Measurements from ENCODE around the gene TMEM181.
"Not testable (repeated sequence)": the region's sequence is repeated elsewhere in the genome, so short reads cannot be mapped to it uniquely, and the experiment has no call there.

TMEM181 gene

GRCh38 chr6:158655569-158656450, 95.9 kb downstream of the TMEM181 start:
- Histone ChIP-seq H3K4me3 (ENCODE audit: insufficient read depth, low read length, poor library complexity, severe bottlenecking) (no peak overlapping the region), H2AFZ (ENCODE audit: low read depth, low read length, severe bottlenecking) (no peak overlapping the region), H3F3A (ENCODE audit: insufficient read depth) (no peaks in the 10 kb centered on the region), H3K79me2 (ENCODE audit: insufficient read depth, low read length) (no peaks in the 10 kb centered on the region), H3K4me2 (ENCODE audit: low read depth, low read length, poor library complexity, severe bottlenecking) (no peak overlapping the region), H3K9me2 (replicated peaks; ENCODE audit: insufficient read depth, low read length) (no peaks in the 10 kb centered on the region), H4K20me1 (ENCODE audit: low read depth, low read length) (no peaks in the 10 kb centered on the region), H3K9ac (ENCODE audit: low read length) (no peak overlapping the region), H3K9me3 (ENCODE audit: insufficient read depth, low read length) (no peaks in the 10 kb centered on the region), H3K27ac (ENCODE audit: low read depth, low read length) (no peak overlapping the region), H3K36me3 (ENCODE audit: low read length) (no peaks in the 10 kb centered on the region), H3K27me3 (ENCODE audit: low read length) (no peaks in the 10 kb centered on the region)
- TF ChIP-seq CTCF (IDR thresholded peaks at IDR 0.05; ENCODE audit: insufficient read depth, low read length, poor library complexity, severe bottlenecking) (no peak), EZH2phosphoT487 (conservative IDR thresholded peaks at IDR 0.05; ENCODE audit: low read length) (no peak)

GRCh38 chr6:158656986-158657385, 97.1 kb downstream of the TMEM181 start:
- H4K20me1 ChIP-seq (ENCODE audit: low read depth, low read length); H3K27ac ChIP-seq (ENCODE audit: low read depth, low read length); H3K79me2 ChIP-seq (ENCODE audit: insufficient read depth, low read length); H3F3A ChIP-seq (ENCODE audit: insufficient read depth); H3K4me2 ChIP-seq (ENCODE audit: low read depth, low read length, poor library complexity, severe bottlenecking); H3K27me3 ChIP-seq (ENCODE audit: low read length); H3K9ac ChIP-seq (ENCODE audit: low read length); H2AFZ ChIP-seq (ENCODE audit: low read depth, low read length, severe bottlenecking); H3K4me3 ChIP-seq (ENCODE audit: insufficient read depth, low read length, poor library complexity, severe bottlenecking); H3K9me3 ChIP-seq (ENCODE audit: insufficient read depth, low read length); H3K9me2 ChIP-seq (replicated peaks; ENCODE audit: insufficient read depth, low read length); H3K36me3 ChIP-seq (ENCODE audit: low read length): not testable (repeated sequence)

GRCh38 chr6:158660333-158660754, 100.5 kb downstream of the TMEM181 start:
- H3K27ac ChIP-seq (ENCODE audit: low read depth, low read length), result no peak overlapping the region
- no peaks in the 10 kb centered on the region for H3K9me3 ChIP-seq (ENCODE audit: insufficient read depth, low read length)
- no peak overlapping the region for H3K4me2 ChIP-seq (ENCODE audit: low read depth, low read length, poor library complexity, severe bottlenecking)
- no peaks in the 10 kb centered on the region for H3K27me3 ChIP-seq (ENCODE audit: low read length)
- H2AFZ ChIP-seq (ENCODE audit: low read depth, low read length, severe bottlenecking), result no peak overlapping the region
- no peaks in the 10 kb centered on the region for H4K20me1 ChIP-seq (ENCODE audit: low read depth, low read length)
- H3K79me2 ChIP-seq (ENCODE audit: insufficient read depth, low read length), result no peaks in the 10 kb centered on the region
- no peaks in the 10 kb centered on the region for H3K9me2 ChIP-seq (replicated peaks; ENCODE audit: insufficient read depth, low read length)
- H3K9ac ChIP-seq (ENCODE audit: low read length), result no peak overlapping the region
- H3F3A ChIP-seq (ENCODE audit: insufficient read depth), result no peaks in the 10 kb centered on the region
- TF ChIP-seq EZH2phosphoT487 (conservative IDR thresholded peaks at IDR 0.05; ENCODE audit: low read length) (no peak), CTCF (IDR thresholded peaks at IDR 0.05; ENCODE audit: insufficient read depth, low read length, poor library complexity, severe bottlenecking) (peak; percentile 59)
- H3K36me3 ChIP-seq (ENCODE audit: low read length), result no peaks in the 10 kb centered on the region
- no peak overlapping the region for H3K4me3 ChIP-seq (ENCODE audit: insufficient read depth, low read length, poor library complexity, severe bottlenecking)

- no peaks in the 10 kb centered on the region for H4K20me1 ChIP-seq (ENCODE audit: low read depth, low read length)
- no peak overlapping the region for H3K4me2 ChIP-seq (ENCODE audit: low read depth, low read length, poor library complexity, severe bottlenecking)
- no peak overlapping the region for H3K27ac ChIP-seq (ENCODE audit: low read depth, low read length)
- H3K4me3 ChIP-seq (ENCODE audit: insufficient read depth, low read length, poor library complexity, severe bottlenecking), result no peak overlapping the region
- no peaks in the 10 kb centered on the region for H3K79me2 ChIP-seq (ENCODE audit: insufficient read depth, low read length)
- no peaks in the 10 kb centered on the region for H3K27me3 ChIP-seq (ENCODE audit: low read length)
- H2AFZ ChIP-seq (ENCODE audit: low read depth, low read length, severe bottlenecking), result no peak overlapping the region
- H3K9ac ChIP-seq (ENCODE audit: low read length), result no peak overlapping the region
- no peaks in the 10 kb centered on the region for H3K9me2 ChIP-seq (replicated peaks; ENCODE audit: insufficient read depth, low read length)
- no peaks in the 10 kb centered on the region for H3K9me3 ChIP-seq (ENCODE audit: insufficient read depth, low read length)
- no peaks in the 10 kb centered on the region for H3F3A ChIP-seq (ENCODE audit: insufficient read depth)
- H3K36me3 ChIP-seq (ENCODE audit: low read length), result no peaks in the 10 kb centered on the region
- TF ChIP-seq CTCF (IDR thresholded peaks at IDR 0.05; ENCODE audit: insufficient read depth, low read length, poor library complexity, severe bottlenecking), result no peak
- no peak for TF ChIP-seq EZH2phosphoT487 (conservative IDR thresholded peaks at IDR 0.05; ENCODE audit: low read length)
Observed at GRCh38 chr6:158661156-158661685, 101.3 kb downstream of the TMEM181 start.

Data from SU-DHL-6 (cell line).